Lower lobe of right lung (tissue), 2 donors: ENCODE data around the gene CCDC40. TPM values are rescaled to one million over a fixed set of nuclear protein-coding genes. Genes with fewer than 3 reads are reported as not detected.

Experiments
- ATAC-seq, 2 donors: fragments of 200-7000 bp; cut with Tn5 transposase; one replicate each; pipeline ENCODE4 v1.9.1; 2020 to 2022; ENCODE audit warnings: mild to moderate bottlenecking in 2 of 2, moderate library complexity in 2 of 2
- DNase-seq: peaks from one replicate; pipeline ENCODE4 v3.0.0-alpha.2; 2020
- H3K27ac ChIP-seq: fragments of 200-600 bp; one replicate; pipeline ENCODE4 v1.8.0; 2022
- H3K27me3 ChIP-seq: fragments of 200-600 bp; one replicate; pipeline ENCODE4 v1.8.0; 2022; ENCODE audit warnings: low read depth
- H3K36me3 ChIP-seq: fragments of 200-600 bp; one replicate; pipeline ENCODE4 v1.8.0; 2022; ENCODE audit warnings: mild to moderate bottlenecking
- H3K4me1 ChIP-seq: fragments of 200-600 bp; one replicate; pipeline ENCODE4 v1.8.0; 2022
- H3K4me3 ChIP-seq: fragments of 200-600 bp; one replicate; pipeline ENCODE4 v1.8.0; 2022; ENCODE audit warnings: mild to moderate bottlenecking
- H3K9me3 ChIP-seq: fragments of 200-600 bp; one replicate; pipeline ENCODE4 v1.8.0; 2022
- intact Hi-C: fragments of 100-400 bp; cut with DNase I; formaldehyde crosslinking; loops from one replicate; pipeline ENCODE4 v1.11.0; 2022
- total RNA-seq: library from RNA; stranded (reverse); fragmentation: NEBNext Ultra II Directional; extraction: Animal tissue kit (Norgen Biotek cat#: 25700); gene quantifications from one replicate; pipeline ENCODE4 v1.2.1, GENCODE V29; 2021
- TF ChIP-seq, protein P1 (sequence below): fragments of 200-600 bp; IDR thresholded peaks from one replicate; pipeline ENCODE4 v1.8.0; 2022; ENCODE audit warnings: antibody characterized with exemption, mild to moderate bottlenecking
- donor health status: DM: no; HTN: yes; CAD: no; lungs with severe emphysema.

Gene CCDC40
- total RNA-seq, 1 donor from 2014 or later = 14.1 TPM

DNA sequence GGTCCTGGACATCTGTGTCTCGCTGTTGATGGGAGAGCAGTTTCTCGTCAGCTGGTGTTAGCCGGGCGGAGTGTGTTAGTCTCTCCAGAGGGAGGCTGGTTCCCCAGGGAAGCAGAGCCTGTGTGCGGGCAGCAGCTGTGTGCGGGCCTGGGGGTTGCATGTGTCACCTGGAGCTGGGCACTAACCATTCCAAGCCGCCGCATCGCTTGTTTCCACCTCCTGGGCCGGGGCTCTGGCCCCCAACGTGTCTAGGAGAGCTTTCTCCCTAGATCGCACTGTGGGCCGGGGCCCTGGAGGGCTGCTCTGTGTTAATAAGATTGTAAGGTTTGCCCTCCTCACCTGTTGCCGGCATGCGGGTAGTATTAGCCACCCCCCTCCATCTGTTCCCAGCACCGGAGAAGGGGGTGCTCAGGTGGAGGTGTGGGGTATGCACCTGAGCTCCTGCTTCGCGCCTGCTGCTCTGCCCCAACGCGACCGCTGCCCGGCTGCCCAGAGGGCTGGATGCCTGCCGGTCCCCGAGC is 82.9 kb downstream of the CCDC40 start:
- no peaks in the 10 kb centered on the region for H3K9me3 ChIP-seq
- no peak overlapping the region for H3K27ac ChIP-seq
- H3K4me3 ChIP-seq = no peak overlapping the region
- no peak for DNase-seq
- no peak for ATAC-seq
- no peaks in the 10 kb centered on the region for H3K27me3 ChIP-seq
- TF ChIP-seq, protein P1, sequence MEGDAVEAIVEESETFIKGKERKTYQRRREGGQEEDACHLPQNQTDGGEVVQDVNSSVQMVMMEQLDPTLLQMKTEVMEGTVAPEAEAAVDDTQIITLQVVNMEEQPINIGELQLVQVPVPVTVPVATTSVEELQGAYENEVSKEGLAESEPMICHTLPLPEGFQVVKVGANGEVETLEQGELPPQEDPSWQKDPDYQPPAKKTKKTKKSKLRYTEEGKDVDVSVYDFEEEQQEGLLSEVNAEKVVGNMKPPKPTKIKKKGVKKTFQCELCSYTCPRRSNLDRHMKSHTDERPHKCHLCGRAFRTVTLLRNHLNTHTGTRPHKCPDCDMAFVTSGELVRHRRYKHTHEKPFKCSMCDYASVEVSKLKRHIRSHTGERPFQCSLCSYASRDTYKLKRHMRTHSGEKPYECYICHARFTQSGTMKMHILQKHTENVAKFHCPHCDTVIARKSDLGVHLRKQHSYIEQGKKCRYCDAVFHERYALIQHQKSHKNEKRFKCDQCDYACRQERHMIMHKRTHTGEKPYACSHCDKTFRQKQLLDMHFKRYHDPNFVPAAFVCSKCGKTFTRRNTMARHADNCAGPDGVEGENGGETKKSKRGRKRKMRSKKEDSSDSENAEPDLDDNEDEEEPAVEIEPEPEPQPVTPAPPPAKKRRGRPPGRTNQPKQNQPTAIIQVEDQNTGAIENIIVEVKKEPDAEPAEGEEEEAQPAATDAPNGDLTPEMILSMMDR = no peak
- H3K4me1 ChIP-seq = no peaks in the 10 kb centered on the region
- peaks cover 22% of the 10 kb centered on the region for H3K36me3 ChIP-seq
- intact Hi-C loops = no loop called here

DNA sequence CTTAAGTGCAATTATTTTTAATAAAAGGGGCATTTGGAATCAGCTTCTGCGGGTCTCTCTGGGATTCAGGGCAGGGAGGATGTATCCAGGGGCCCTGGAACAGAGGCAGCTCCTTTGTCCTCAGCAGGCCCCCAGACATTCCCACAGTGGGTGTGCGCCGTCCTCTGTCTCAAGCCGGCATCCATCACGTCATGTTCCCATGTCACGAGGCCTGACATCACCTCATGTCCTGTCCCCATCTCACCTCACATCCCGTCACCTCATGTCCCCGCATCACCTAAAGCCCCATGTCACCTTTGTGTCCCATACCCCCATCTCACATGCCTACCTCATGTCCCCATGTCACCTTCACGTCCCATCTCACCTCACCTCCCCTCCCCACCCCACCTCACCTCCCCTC is 83.4 kb downstream of the CCDC40 start:
- H3K4me3 ChIP-seq = no peak overlapping the region
- H3K9me3 ChIP-seq = no peaks in the 10 kb centered on the region
- ATAC-seq = no peak
- H3K27ac ChIP-seq = no peak overlapping the region
- H3K4me1 ChIP-seq = no peaks in the 10 kb centered on the region
- peaks cover 22% of the 10 kb centered on the region for H3K36me3 ChIP-seq
- TF ChIP-seq, protein P1 = no peak
- intact Hi-C loops = no loop called here
- no peaks in the 10 kb centered on the region for H3K27me3 ChIP-seq
- no peak for DNase-seq

DNA sequence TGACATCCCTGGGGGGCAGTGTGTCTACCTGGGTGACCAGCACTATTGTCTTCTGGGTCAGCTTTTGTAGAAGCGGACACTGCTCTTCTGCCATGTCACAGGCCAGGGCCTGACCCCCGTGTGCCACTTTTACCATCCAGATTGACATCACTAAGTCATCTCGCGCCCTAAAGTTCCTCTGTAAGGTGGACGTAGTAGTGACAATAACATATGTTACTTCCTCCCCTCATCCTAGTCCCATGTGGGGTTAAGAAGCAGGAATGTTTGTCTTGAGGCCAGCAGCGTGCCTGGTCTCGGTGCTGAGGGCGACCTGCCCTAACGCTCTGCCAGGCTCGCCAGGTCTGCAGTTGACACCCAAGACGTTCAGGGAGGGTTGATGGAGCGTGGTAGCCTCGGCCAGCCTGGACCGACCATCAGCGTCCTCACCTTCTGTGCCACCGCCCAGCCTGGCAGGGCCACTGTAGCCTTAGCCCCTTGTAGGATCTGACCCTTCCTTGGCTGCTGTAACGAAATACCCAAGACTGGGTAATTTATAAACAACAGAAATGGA is 85.7 kb downstream of the CCDC40 start:
- Histone ChIP-seq H3K36me3 (peaks cover 22% of the 10 kb centered on the region), H3K4me1 (no peaks in the 10 kb centered on the region), H3K27me3 (no peaks in the 10 kb centered on the region), H3K4me3 (no peak overlapping the region), H3K27ac (no peak overlapping the region), H3K9me3 (no peaks in the 10 kb centered on the region)
- TF ChIP-seq, protein P1 = no peak
- DNase-seq (no peak), ATAC-seq (no peak)
- intact Hi-C loops = no loop called here

DNA sequence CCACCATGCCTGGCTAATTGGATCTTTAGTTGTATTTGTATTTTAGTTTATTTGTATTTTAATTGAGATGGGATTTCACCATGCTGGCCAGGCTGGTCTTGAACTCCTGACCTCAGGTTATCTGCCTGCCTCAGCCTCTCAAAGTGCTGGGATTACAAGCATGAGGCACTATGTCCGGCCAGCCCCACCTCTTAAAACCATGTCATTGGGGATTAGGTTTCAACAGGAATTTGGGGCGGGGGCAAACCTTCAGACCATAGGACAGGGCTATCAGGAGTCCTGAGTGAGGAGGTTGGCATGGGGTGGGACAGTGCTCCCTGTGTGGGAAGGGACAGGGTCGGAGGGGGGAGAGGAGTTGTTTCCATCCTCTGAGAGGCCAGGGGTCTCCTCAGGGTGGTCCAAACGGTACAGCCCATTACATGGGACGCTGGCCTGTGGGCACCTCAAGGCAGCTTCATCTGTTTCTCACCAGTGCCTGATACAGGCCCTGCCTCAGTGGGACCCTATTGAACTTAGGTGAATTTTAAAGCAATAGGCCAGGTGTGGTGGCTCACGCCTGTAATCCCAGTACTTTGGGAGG is 86.6 kb downstream of the CCDC40 start:
- Histone ChIP-seq H3K9me3 (no peaks in the 10 kb centered on the region), H3K27me3 (no peaks in the 10 kb centered on the region), H3K4me1 (no peaks in the 10 kb centered on the region), H3K27ac (no peak overlapping the region), H3K4me3 (no peak overlapping the region), H3K36me3 (peaks cover 13% of the 10 kb centered on the region)
- ATAC-seq (no peak), DNase-seq (no peak)
- intact Hi-C loops = no loop called here
- TF ChIP-seq, protein P1 = no peak

DNA sequence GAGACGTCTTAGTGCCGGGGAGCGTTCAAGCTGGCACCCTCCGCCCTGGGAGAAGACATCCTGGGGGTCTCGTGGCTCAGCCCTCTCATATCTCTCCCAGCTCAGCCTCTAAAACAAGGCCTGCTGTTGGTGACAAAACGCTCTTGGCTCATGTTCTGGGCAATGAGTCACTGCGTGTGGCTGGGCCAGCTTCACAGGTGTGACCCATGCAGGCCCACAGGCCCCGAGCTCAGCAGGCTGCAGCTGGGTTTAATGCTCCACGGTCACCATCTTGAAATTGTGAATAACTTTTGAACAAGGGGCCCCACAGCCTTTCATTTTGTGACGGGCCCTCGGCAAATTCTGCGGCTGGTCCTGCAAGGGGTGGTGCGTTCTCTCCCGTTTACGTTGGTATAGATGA is 87.3 kb downstream of the CCDC40 start:
- intact Hi-C loops = no loop called here
- DNase-seq (no peak), ATAC-seq (no peak)

More for the DNA sequence above, 87.3 kb downstream of the CCDC40 start:
- H3K4me1 ChIP-seq = no peaks in the 10 kb centered on the region
- H3K36me3 ChIP-seq = peaks cover 7% of the 10 kb centered on the region
- no peak overlapping the region for H3K27ac ChIP-seq
- TF ChIP-seq, protein P1 = no peak
- H3K27me3 ChIP-seq = no peaks in the 10 kb centered on the region
- H3K9me3 ChIP-seq = no peaks in the 10 kb centered on the region
- no peak overlapping the region for H3K4me3 ChIP-seq
